AG09309 (cell line): Measurements from ENCODE around the gene LIMS1.

Experiments used
- DNase-seq: peaks from one replicate; pipeline ENCODE4 v3.0.0-alpha.2; 2010; ENCODE audit warnings: low read depth
- H3K4me3 ChIP-seq: 2 replicates; pipeline ENCODE4 v1.5.1; 2011; ENCODE audit warnings: mild to moderate bottlenecking, low read depth, low read length, moderate library complexity; ENCODE audit not compliant: control insufficient read depth
- TF ChIP-seq, protein P1 (sequence below): IDR thresholded peaks from 2 replicates; pipeline ENCODE4 v1.5.1; 2011; ENCODE audit warnings: mild to moderate bottlenecking, low read depth, low read length, inconsistent platforms; ENCODE audit not compliant: insufficient read depth, control insufficient read depth; ENCODE audit errors: missing control alignments

LIMS1 gene

DNA sequence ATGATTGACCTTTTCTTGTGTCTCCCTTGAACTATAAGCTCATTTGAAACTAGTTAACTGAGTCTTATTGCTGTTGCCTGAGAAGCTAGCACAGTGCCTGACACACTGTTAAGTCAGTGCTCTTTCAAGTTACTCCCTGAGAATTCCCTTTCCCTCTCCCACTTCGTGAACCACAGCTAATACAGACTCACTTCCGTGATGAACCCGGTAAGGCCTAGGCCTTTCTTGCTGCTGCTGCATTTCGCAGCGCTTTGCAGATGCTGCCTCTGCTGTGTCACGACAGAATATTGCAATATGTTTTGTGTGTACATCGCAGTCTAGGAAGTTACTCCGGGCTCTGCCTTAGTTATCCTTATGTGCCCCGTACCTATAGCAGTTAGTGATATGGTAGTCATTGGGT lies 42.8 kb downstream of the LIMS1 start:
- TF ChIP-seq, protein P1, sequence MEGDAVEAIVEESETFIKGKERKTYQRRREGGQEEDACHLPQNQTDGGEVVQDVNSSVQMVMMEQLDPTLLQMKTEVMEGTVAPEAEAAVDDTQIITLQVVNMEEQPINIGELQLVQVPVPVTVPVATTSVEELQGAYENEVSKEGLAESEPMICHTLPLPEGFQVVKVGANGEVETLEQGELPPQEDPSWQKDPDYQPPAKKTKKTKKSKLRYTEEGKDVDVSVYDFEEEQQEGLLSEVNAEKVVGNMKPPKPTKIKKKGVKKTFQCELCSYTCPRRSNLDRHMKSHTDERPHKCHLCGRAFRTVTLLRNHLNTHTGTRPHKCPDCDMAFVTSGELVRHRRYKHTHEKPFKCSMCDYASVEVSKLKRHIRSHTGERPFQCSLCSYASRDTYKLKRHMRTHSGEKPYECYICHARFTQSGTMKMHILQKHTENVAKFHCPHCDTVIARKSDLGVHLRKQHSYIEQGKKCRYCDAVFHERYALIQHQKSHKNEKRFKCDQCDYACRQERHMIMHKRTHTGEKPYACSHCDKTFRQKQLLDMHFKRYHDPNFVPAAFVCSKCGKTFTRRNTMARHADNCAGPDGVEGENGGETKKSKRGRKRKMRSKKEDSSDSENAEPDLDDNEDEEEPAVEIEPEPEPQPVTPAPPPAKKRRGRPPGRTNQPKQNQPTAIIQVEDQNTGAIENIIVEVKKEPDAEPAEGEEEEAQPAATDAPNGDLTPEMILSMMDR = no peak
- no peak for DNase-seq
- no peak overlapping the region for H3K4me3 ChIP-seq

DNA sequence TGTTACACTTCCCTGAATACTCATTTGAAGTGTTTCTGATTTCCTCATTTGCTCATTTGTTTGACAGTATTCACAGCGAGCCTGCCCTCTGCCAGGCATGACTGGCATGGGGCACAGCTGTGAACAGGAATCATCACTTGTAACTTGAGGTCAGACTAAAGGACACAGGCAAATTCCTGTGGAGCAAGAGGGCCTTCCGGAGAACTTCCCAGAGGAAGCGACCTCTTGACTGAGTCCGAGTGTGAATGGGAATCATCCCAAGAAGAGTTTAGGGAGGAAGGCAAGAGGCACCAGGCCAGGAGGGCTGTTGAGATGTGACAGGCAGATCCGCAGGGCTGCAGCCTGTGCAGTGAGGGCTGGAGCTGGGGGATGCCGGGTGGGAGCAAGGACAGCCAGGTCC lies 45.4 kb downstream of the LIMS1 start:
- H3K4me3 ChIP-seq = no peak overlapping the region
- DNase-seq = no peak
- TF ChIP-seq, protein P1 = no peak

DNA sequence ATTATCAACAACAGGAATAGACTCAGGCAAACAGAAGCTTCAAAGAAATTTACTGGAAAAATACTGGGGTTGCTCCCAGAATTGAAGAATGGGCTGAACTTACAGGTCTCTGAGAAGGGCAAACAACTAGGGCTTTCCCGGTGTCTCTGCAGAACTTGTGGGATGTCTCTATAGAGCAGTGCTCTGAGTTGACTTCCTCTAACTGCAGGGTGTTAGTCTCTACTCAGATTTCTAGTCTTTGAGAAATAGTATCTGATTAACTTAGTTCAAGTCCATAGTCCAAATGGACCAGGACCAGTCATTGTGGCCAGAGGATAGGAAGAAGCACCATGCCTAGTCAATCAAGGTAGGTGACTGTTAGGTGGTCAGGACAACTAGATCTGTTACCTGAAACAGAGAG lies 45.8 kb downstream of the LIMS1 start:
- no peak overlapping the region for H3K4me3 ChIP-seq
- no peak for DNase-seq
- TF ChIP-seq, protein P1 = no peak

DNA sequence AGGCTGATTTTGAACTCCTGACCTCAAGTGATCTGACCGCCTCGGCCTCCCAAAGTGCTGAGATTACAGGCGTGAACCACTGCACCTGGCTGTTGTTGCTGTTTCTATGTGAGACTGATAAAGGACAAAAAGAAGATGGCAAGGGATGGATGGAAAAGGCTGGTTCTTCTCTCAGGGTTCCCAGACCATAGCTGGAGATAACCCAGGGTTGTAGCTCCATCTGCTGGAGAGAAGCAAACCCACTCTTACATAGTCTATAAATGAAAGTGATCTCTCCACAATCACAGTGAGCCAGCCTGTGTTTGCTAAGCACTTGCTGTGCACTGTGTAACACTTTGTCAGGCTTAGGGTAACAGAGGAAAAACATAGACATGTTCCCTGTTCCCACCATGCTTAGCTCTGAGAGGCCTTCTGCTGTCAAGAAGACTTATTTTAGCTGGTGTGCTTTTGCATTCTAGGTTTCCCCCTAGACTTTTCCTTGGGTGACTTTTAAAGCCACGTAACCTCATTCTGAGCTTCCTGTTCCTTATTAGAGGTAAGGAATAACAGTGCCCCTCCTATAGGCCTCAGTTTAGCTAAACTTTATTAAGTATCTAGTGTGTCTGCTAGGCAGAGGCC lies 49.7 kb downstream of the LIMS1 start:
- TF ChIP-seq, protein P1 = peak; percentile 81
- DNase-seq = peak; percentile 50
- no peak overlapping the region for H3K4me3 ChIP-seq

DNA sequence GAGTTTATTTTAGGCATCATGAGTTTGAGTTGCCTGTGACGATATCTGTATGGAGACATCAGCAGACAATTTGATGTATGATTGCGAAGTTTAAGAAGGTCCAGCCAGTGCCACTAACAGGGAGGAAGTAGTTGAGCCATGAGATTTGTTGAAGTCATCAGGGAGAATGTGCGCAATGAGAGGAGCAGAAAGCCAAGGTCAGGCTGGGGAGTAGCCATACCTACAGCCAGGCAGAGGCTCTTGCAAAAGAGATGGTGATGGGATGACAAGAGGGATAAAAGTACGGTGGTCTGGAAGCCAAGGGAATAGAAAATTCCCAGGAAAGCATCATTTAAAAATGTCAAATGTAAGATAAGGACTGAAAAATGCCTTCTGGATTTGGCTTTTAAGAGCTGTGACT lies 51.2 kb downstream of the LIMS1 start:
- TF ChIP-seq, protein P1 = no peak
- DNase-seq = no peak
- no peak overlapping the region for H3K4me3 ChIP-seq

DNA sequence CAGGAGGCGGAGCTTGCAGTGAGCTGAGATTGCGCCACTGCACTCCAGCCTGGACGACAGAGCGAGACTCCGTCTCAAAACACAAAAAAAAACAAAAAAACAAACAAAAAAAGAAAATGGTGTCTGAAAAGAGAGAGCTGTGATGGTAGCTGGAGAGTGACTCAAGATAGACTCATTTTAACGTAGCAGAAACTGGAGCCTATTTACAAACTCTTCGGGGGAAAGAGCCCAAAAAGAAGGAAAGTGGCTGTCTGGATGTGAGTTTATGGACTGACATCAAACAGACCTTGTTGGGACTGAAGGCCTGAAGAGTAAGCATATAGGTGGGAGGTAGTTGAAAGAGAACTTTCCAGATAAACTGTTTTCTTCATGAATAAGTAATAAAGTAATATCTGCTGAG lies 51.8 kb downstream of the LIMS1 start:
- no peak overlapping the region for H3K4me3 ChIP-seq
- DNase-seq = no peak
- TF ChIP-seq, protein P1 = no peak

DNA sequence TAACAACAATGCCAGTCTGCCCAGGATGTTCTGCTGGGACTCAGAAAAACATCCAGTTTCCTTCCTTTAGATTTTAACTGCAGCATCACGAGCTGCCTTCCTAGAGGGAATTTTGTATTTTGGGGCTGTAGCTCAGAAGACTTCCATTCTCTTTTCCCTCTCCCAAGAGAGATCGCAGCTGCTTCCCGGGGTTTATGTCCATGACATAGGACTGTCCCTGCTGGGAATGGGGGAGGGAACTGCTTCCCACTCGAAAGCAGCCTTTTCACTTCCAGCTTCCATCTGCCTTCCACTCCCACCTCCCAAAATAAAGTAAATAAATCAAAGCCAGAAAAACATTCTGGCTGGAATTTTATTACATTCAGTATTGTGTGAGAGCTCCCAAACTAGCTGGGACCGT lies 52.4 kb downstream of the LIMS1 start:
- TF ChIP-seq, protein P1 = no peak
- no peak overlapping the region for H3K4me3 ChIP-seq
- DNase-seq = no peak
